T-cell (primary cell): Measurements from ENCODE around the gene NUPR1. TPM values are rescaled to one million over a fixed set of nuclear protein-coding genes. Genes with fewer than 3 reads are reported as not detected.
"Not testable (repeated sequence)": the region's sequence is repeated elsewhere in the genome, so short reads cannot be mapped to it uniquely, and the experiment has no call there.

ENCODE experiments used
- ATAC-seq, 4 experiments: fragments of 200-7000 bp in 3 of 4; fragments of 150-1000 bp in 1 of 4; cut with Tn5 transposase; replicated peaks in 1 of 4; 1 replicate in 3 of 4; 2 replicates in 1 of 4; pipeline ENCODE4 v1.10.0; 2021; ENCODE audit warnings: moderate library complexity in 3 of 4, mild to moderate bottlenecking in 2 of 4, moderate number of reproducible peaks in 1 of 4
- CTCF ChIA-PET, 2 donors: fragments of 300-600 bp; sonication (Branson Sonifier 250); formaldehyde crosslinking; loops; one replicate each; lab custom pipeline; 2022; ENCODE audit warnings: antibody characterized with exemption in 2 of 2; lab: Charles Lee
- POLR2A ChIA-PET, 2 donors: fragments of 300-600 bp; sonication (Branson Sonifier 250); formaldehyde crosslinking; loops; one replicate each; lab custom pipeline; 2022; ENCODE audit warnings: antibody characterized with exemption in 2 of 2; lab: Charles Lee
- DNase-seq, 35 experiments: peaks; one replicate each; pipeline versions ENCODE4 v3.0.0 to v3.0.0-alpha.2; 2013 to 2023
- H3K27ac ChIP-seq: one replicate; pipeline ENCODE4 v1.5.1; 2013; ENCODE audit warnings: low read length
- H3K27me3 ChIP-seq, 2 experiments: replicated peaks in 1 of 2; 1 replicate in 1 of 2; 2 replicates in 1 of 2; pipeline versions ENCODE4 v1.6.1 to v1.7.0; 2013; ENCODE audit warnings: low read length in 1 of 2, mixed read lengths in 1 of 2; ENCODE audit not compliant: control insufficient read depth in 2 of 2, insufficient read depth in 2 of 2; ENCODE audit errors: extremely low read depth in 1 of 2
- H3K36me3 ChIP-seq, 2 donors: 1 replicate in 1 of 2; 2 replicates in 1 of 2; pipeline versions ENCODE4 v1.6.1 to v1.7.0; 2013; ENCODE audit warnings: low read length in 1 of 2; ENCODE audit not compliant: control insufficient read depth in 2 of 2, insufficient read depth in 1 of 2; ENCODE audit errors: extremely low read depth in 1 of 2
- H3K4me1 ChIP-seq, 2 experiments: 1 replicate in 1 of 2; 2 replicates in 1 of 2; pipeline versions ENCODE4 v1.6.1 to v1.7.0; 2013; ENCODE audit warnings: low read length in 2 of 2, mixed read lengths in 1 of 2; ENCODE audit not compliant: insufficient read depth in 2 of 2, control insufficient read depth in 1 of 2; ENCODE audit errors: extremely low read depth in 1 of 2
- H3K4me3 ChIP-seq, 2 donors: 1 replicate in 1 of 2; 2 replicates in 1 of 2; pipeline versions ENCODE4 v1.5.1 to v1.7.0; 2013; ENCODE audit warnings: mild to moderate bottlenecking in 2 of 2, low read length in 1 of 2, moderate library complexity in 1 of 2; ENCODE audit not compliant: control insufficient read depth in 1 of 2; ENCODE audit errors: extremely low read depth in 1 of 2
- H3K9me3 ChIP-seq: 2 replicates; pipeline ENCODE4 v1.7.0; 2013
- H3K27ac Mint-ChIP-seq, 2 donors: one replicate each; pipeline ENCODE4 v1.8.0; 2020 to 2021; ENCODE audit warnings: mild to moderate bottlenecking in 2 of 2, mixed read lengths in 2 of 2
- H3K27me3 Mint-ChIP-seq, 2 donors: one replicate each; pipeline ENCODE4 v1.8.0; 2021 to 2022; ENCODE audit warnings: mixed read lengths in 2 of 2
- H3K36me3 Mint-ChIP-seq: one replicate; pipeline ENCODE4 v1.8.0; 2021; ENCODE audit warnings: mixed read lengths
- H3K4me1 Mint-ChIP-seq, 3 donors: one replicate each; pipeline ENCODE4 v1.8.0; 2020 to 2022; ENCODE audit warnings: mixed read lengths in 3 of 3, mild to moderate bottlenecking in 1 of 3
- H3K4me3 Mint-ChIP-seq, 3 donors: one replicate each; pipeline ENCODE4 v1.8.0; 2020 to 2022; ENCODE audit warnings: mild to moderate bottlenecking in 3 of 3, mixed read lengths in 3 of 3, moderate library complexity in 3 of 3
- H3K9me3 Mint-ChIP-seq, 3 donors: one replicate each; pipeline ENCODE4 v1.8.0; 2020 to 2022; ENCODE audit warnings: mixed read lengths in 3 of 3
- whole genome bisulfite sequencing: methylation state at CpG from one replicate; pipeline ENCODE4 v1.1.5; 2013; ENCODE audit warnings: missing lambda C conversion rate; ENCODE audit not compliant: insufficient coverage; 5-methylcytosine and 5-hydroxymethylcytosine counted together
- total RNA-seq, 35 experiments: library from RNA in 6 of 35; stranded (reverse) in 6 of 35; fragments of 120-200 nt in 1 of 35; gene quantifications; one replicate each; pipeline versions ENCODE4 v1.2.1 to v1.2.4 and lab custom pipeline; 2013 to 2026

Gene NUPR1
- total RNA-seq, 5 donors from 2014 or later (not counting 1 experiment from before 2014, with no cell fraction given) = 0.70 to 0.99 (median 0.98) TPM; not detected in 2

DNA sequence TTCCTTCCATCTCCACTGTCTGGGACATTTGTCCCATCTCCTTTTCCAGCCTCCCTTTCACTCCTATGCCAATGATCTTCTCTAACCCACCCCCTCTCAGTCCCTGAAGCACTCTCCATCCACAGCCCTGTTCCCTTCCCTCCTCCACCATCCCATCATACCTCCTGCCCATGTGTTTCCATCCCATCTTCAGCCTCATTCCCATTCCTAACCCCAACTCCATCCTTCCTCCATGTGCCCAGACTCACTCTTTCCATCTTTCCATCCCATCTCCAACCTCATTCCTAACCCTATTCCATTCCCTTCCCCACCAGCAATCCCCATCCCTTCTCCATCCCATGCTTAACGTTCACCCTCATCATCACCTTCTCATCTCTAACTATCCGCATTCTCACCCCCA is 36.5 kb downstream of the NUPR1 start:
- WGBS = 89% methylated on average over 2 of the region's 2 CpGs
- Histone ChIP-seq H3K27me3 (no peaks in the 10 kb centered on the region), H3K27ac (no peak overlapping the region), H3K9me3 (no peaks in the 10 kb centered on the region), H3K4me1 (peaks cover 0 to 17% of the 10 kb centered on the region in 2 experiments), H3K36me3 (peaks cover 0 to 15% of the 10 kb centered on the region in 2 donors), H3K4me3 (no peak overlapping the region)
- ATAC-seq (no peak), DNase-seq (no peak)
- Mint-ChIP-seq H3K4me1 (peaks cover 7 to 23% (median 15%) of the 10 kb centered on the region in 3 donors), H3K27ac (no peak overlapping the region), H3K4me3 (no peak overlapping the region), H3K9me3 (no peaks in the 10 kb centered on the region), H3K36me3 (peaks cover 4% of the 10 kb centered on the region), H3K27me3 (no peaks in the 10 kb centered on the region)
- ChIA-PET POLR2A (no interaction called here), CTCF (no interaction called here)

DNA sequence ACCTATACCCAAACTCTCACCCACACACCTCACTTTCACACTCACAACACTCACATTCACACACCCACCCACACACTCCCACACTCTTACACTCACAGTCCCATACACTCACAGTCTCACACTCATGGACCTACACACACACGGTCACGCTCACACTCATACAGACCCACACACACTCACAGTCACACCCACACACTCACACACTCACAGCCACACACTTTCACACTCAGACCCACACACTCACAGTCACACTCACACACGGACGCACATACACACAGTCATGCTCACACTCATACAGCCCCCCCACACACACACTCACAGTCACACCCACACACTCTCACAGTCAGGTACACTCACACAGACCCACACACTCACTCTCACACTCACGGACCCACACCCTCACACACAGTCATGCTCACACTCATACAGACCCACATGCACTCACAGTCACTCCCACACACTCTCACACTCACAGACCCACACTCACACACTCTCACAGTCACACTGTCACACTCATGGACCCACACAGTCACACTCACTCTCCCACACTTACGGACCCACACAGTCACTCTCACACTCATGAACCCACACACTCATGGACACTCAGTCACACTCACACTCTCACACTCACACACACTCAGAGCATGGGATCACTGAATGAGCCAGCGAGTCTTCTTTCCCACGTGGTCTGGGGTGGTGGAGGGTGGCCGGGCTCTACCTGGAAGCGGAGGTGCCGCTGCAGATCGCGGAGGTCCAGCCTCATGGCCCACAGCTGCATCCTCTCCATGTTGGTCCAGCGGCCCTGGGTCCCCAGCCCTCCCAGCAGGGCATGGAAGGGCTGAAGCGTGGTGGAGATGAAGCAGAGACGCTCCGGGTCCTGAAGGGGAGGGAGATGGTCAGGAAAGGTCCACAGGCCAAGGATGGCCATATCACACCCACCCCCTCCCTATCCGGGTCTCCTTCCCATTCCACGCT is 37.2 kb downstream of the NUPR1 start:
- peaks cover 0 to 17% of the 10 kb centered on the region in 2 donors for H3K36me3 ChIP-seq
- Mint-ChIP-seq H3K4me1 (peaks cover 14 to 25% (median 23%) of the 10 kb centered on the region in 3 donors), H3K36me3 (peaks cover 7% of the 10 kb centered on the region), H3K4me3 (no peak overlapping the region), H3K27ac (no peak overlapping the region), H3K27me3 (no peaks in the 10 kb centered on the region), H3K9me3 (no peaks in the 10 kb centered on the region)
- DNase-seq = no peak
- no peak overlapping the region for H3K4me3 ChIP-seq
- no peaks in the 10 kb centered on the region for H3K9me3 ChIP-seq
- H3K4me1 ChIP-seq = peaks cover 0 to 21% of the 10 kb centered on the region in 2 experiments
- ChIA-PET CTCF (no interaction called here), POLR2A (interaction anchor here in 1 of 2 donors (0.7 kb wide), 1 partner anchor 37 kb away, joined by 3 read pairs; the partner anchor contains the start of gene NUPR1)
- H3K27me3 ChIP-seq = no peaks in the 10 kb centered on the region
- peak in 1 of 4 experiments; percentile 10 for ATAC-seq
- 75% methylated on average over 10 of the region's 19 CpGs for WGBS
- no peak overlapping the region for H3K27ac ChIP-seq

DNA sequence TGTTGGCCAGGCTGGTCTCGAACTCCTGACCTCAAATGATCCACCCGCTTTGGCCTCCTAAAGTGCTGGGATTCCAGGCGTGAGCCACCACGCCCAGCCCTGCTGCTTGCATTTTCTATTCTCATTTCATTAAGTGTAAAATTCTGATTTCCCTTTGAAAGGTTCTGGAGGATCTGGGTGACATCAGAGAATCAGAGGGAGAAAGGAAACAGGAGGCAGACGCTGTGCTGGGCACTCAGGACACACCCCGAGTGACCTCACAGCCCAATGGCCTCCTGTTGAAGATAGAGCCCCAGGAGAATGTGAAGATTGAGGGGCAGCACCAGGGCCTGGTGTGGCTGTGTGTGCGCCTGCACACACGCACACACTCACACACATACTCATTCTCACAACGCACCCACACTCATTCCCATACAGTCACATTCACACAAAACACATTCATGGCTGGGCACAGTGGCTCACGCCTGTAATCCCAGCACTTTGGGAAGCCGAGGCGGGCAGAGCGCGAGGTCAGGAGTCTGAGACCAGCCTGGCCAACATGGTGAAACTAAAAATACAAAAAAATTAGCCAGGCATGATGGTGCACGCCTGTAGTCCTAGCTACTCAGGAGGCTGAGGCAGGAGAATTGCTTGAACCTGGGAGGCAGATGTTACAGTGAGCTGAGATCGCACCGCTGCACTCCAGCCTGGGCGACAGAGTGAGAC is 38.1 kb downstream of the NUPR1 start:
- H3K4me3 ChIP-seq, H3K9me3 Mint-ChIP-seq, H3K27ac ChIP-seq, H3K9me3 ChIP-seq, H3K27me3 Mint-ChIP-seq, CTCF ChIA-PET, DNase-seq, H3K36me3 Mint-ChIP-seq, H3K4me3 Mint-ChIP-seq, ATAC-seq, H3K27me3 ChIP-seq: not testable (repeated sequence)
- POLR2A ChIA-PET = interaction anchor here in 1 of 2 donors (0.7 kb wide), 1 partner anchor 38 kb away, joined by 3 read pairs; the partner anchor contains the start of gene NUPR1
- Mint-ChIP-seq H3K4me1 (peaks cover 20 to 32% (median 32%) of the 10 kb centered on the region in 3 donors), H3K27ac (peak overlapping the region in 1 of 2 donors; percentile 68)
- H3K36me3 ChIP-seq = peaks cover 0 to 17% of the 10 kb centered on the region in 2 donors
- H3K4me1 ChIP-seq = peaks cover 1 to 30% of the 10 kb centered on the region in 2 experiments
- WGBS = 95% methylated on average over 12 of the region's 18 CpGs

DNA sequence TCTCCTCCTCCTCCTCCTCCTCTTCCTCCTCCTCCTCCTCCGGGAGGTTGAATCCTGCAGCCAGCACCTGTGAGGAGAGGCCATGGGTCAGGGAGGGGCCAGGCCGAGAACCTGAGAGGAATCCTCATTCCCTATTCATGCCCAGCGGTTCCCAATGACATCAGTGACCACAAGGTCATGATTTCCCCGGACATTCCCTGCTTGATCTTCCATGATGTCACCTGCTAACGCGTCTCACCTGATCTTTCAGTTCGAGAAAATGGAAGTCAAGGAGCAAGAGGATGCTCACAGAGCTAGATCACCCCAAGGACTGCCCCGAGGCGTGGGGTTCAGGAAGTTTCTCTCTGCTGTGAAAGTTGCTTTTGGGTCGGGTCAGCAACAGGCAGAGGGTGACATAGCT is 38.9 kb downstream of the NUPR1 start:
- Histone ChIP-seq H3K4me3 (no peak overlapping the region), H3K9me3 (no peaks in the 10 kb centered on the region), H3K27ac (no peak overlapping the region), H3K27me3 (no peaks in the 10 kb centered on the region), H3K36me3 (peaks cover 0 to 17% of the 10 kb centered on the region in 2 donors), H3K4me1 (peaks cover 3 to 37% of the 10 kb centered on the region in 2 experiments)
- WGBS = 90% methylated on average over 7 of the region's 10 CpGs
- Mint-ChIP-seq H3K36me3 (peaks cover 7% of the 10 kb centered on the region), H3K4me3 (no peak overlapping the region), H3K27me3 (no peaks in the 10 kb centered on the region), H3K9me3 (no peaks in the 10 kb centered on the region), H3K27ac (peak overlapping the region; percentile 18 to 42), H3K4me1 (peaks cover 28 to 40% (median 40%) of the 10 kb centered on the region in 3 donors)
- CTCF ChIA-PET = no interaction called here
- POLR2A ChIA-PET = no interaction called here
- ATAC-seq = no peak
- no peak for DNase-seq

DNA sequence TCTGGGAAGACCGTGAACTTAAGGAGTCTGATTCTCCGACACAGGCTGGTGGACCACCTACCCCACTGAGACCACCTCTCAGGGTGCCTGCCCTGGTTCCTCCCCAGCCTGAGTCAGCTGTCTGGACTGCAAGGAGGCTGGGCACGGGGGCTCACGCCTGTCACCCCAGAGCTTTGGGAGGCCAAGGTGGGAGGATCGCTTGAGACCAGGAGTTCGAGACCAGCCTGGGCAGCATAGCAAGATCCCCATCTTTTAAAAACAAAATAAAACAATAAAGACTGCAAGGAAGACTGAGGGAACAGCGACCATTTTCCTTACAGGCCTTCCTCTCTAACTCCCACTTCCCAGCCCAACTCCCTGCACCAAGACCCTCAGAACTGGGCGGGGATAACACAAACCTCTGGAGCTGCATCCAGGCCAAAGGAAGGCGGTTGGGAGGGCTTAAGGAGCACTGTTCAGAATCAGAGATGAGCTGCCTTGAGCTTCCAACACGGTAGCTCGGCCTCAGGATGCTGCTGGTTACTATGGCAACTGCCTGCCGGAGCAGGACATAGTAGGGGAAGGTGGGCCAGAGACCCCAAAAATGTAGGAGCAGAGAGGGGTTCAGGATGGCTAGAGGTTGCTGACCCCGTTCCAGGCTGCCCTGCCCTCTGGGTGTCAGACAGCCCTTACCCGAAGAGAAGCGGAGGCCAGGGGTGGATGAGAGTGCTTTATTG is 40.0 kb downstream of the NUPR1 start:
- ATAC-seq = no peak
- DNase-seq = no peak
- Histone ChIP-seq H3K36me3 (peaks cover 0 to 17% of the 10 kb centered on the region in 2 donors), H3K27me3 (no peaks in the 10 kb centered on the region), H3K9me3 (no peaks in the 10 kb centered on the region), H3K27ac (no peak overlapping the region), H3K4me3 (no peak overlapping the region), H3K4me1 (peaks cover 3 to 47% of the 10 kb centered on the region in 2 experiments)
- H3K9me3 Mint-ChIP-seq = no peaks in the 10 kb centered on the region
- H3K36me3 Mint-ChIP-seq = peaks cover 7% of the 10 kb centered on the region
- 94% methylated on average over 10 of the region's 15 CpGs for WGBS
- H3K4me1 Mint-ChIP-seq = peaks cover 38 to 50% (median 50%) of the 10 kb centered on the region in 3 donors
- no peaks in the 10 kb centered on the region for H3K27me3 Mint-ChIP-seq
- ChIA-PET CTCF (no interaction called here), POLR2A (no interaction called here)
- peak overlapping the region; percentile 50 to 58 for H3K27ac Mint-ChIP-seq
- no peak overlapping the region for H3K4me3 Mint-ChIP-seq
